Raji (cell line): ENCODE measurements around the gene NHS.

Experiments used
- POLR2A ChIP-seq: IDR thresholded peaks from 2 replicates; pipeline ENCODE4 v1.6.1; 2011; ENCODE audit warnings: low read depth, low read length, control low read depth; ENCODE audit not compliant: insufficient read depth

Gene NHS

DNA sequence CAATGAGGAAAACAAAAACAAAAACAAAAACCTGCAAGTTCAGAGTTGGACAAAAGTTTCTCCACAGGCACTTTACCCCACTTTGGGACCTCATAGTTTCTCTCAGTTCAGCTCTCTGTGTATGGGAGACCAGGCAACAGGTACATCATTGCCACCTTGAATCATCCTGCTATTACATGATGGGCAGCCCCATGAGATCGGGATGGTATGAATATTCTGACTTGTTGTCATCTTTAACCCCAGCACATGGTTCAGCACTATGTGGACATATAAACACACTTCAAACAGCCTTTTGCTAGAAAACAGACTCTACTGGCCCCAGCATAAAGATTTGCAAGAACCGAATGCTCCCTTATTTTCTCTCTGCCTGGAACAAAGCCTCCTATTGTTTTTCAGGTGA, 185.4 kb downstream of the NHS start:
- TF ChIP-seq POLR2A, result no peak

DNA sequence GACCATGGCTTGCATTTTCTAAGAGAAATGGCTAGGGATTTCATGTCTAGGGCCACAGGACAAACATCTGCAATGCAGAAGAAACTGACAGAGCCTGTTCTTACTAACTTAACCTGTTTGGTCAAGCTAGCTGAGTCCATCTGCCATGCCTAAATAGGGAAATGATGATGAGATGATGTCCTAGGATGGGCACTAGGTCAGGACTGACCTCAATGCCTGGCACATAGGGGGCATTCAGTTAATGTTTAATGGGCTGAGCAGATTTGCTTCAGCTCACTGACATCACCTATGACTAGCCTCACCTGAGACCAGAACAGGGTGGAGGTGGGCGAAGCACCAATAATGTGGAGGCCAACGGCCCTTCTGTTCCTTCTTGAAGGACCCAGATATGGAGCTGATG, 188.1 kb downstream of the NHS start:
- no peak for TF ChIP-seq POLR2A

DNA sequence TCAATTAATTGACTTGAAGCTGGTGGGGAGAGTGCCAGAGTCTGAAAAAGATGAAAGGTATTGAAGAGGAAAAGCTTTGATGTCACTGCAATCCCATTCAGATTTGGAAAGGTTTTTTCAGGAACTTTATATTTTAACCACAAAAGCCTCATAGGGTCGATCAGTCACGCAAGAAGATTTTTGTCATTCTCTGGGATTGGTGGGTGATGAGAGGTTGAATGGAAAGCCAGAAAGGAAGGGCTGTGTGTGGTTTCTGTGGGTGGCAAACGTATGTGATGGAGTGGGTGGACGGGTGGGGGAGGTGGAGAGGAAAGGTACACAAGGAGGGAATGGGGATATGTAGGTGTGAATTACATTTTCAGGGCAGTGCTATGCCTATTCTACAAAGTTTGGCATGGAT, 188.5 kb downstream of the NHS start:
- no peak for TF ChIP-seq POLR2A

DNA sequence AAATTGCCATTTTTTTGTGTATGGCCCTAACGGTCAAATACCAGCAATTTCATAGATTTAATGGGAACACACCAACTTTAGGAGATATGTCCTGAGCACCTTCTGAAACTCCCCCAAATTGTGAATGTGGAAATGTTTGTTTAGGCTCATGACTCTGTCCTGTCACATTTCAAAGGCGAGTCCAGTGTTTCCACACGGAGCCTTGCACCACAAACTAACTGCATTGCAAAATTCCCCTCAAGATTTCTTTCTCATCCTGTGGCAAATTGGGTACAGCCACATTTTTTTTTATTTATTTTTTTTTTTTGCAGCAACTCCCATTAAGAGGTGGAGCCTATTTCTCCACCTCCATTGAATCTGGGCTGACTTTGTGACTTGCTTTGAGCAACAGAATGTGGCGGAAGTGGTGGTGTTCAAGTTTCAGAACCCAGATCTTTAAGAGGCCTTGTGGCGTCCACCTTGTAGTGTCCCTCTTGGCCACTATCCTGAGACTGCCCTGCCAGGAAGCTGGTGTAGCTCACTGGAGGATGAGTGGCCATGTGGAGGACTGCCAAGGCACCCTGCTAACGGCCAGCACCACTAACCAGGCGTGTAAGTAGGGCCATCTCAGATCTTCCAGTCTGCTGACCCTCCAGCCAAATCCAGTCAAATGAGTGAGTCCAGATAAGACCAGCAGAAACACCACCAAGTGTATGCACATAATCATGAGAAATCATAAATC, 189.8 kb downstream of the NHS start:
- no peak for TF ChIP-seq POLR2A

DNA sequence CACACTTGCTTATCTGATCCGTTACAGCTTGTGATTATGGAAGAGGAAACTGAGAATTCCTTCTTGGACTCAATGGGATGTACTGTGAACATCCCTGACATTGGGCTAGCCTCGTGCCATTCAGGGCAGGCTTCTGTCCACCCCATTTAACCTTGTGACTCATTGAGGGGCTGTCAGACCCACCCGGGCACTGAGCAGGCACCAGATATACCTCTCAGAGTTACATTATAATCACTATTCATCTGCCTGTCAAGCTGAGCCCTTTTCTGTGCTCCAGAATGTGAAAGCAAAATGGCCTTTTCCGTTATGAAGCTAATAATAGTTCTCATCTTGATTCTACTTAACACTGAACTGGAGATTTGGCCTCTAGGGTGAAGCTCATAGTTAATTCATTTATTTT, 191.7 kb downstream of the NHS start:
- no peak for TF ChIP-seq POLR2A

DNA sequence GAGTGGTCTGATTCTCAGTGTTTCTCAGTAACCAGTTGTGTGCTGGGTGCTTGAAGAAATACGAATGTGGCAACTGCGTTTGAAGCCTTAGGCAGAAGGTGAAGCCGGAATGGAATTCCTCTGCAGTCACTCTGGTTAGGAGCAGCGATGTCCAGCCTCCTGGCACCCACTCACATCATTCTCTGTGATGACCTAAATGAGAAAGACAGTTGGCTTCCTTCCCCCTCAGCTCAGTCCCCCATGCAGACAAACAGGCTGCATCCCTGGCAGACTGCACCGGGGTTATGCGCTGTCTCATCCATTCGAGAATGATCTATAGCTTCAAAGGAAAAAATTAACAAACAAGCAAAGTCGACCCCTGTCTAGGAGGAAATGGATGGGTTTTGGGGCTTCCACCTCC, 192.2 kb downstream of the NHS start:
- TF ChIP-seq POLR2A, result no peak

DNA sequence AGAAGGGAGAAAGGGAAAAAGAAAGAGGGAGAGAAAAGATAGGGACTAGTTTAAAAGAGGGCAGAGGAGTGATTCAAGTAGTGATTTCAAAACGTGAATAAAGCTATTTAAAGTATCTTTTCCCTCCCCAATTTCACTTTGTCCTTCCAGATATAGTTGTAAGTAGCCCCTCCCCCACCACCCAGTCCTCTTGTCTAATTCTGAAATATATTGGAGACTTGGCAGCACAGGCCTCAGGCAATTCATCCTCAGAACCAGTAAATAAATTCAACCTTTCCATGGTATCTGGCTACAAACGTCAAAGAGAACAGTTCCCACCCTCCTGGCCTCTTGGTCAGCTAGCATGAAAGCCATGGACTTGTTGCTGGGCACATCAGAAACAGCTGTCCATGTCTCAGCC, 192.8 kb downstream of the NHS start:
- TF ChIP-seq POLR2A, result no peak

DNA sequence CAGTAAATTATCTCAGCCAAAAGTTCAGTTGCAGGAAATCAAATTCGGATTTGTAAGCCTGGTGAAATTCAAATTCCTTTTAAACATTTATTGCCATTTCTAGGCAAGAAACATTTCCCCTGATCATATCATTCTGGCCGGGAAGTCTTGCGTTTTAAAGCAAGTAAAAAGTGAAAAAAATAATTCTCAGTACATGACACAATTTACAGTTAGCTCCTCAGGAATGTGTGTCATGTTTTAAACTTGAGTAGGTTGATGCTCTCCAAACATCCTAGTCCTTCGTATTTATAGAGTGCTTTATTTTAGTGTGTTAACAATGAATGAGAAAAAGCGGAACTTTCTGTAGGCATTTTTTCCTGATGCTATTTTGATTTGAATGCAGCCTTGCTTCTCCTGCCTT, 204.0 kb downstream of the NHS start:
- TF ChIP-seq POLR2A, result no peak

DNA sequence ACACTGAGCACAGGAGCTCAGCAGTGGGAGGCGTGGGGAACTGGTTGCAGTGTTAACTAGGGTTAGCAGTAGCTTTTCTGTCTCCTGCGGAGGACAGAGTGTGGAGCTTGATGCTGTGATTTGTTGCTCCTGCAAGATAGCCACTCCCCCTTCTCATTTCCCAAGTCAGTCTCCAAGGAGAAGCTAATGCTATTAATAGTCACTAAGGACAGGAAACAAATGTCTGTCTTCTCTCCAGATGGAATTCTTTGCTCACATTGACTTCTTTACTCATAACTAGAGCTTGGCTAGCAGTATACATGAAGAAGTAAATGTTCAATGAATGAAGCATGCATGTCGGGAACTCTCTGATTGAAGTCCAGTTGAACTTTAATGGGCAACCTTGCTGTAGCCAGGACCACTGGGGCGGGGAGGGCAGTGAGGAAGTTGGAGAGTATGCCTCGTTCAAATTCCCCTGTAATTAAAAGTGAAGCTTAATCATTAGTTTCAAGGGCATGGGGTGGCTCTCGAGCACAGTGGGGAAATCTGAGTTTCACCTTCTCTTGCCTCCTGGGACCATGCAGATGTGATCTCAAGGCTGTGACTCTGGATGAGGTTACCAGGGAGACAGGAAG, 205.6 kb downstream of the NHS start:
- no peak for TF ChIP-seq POLR2A

DNA sequence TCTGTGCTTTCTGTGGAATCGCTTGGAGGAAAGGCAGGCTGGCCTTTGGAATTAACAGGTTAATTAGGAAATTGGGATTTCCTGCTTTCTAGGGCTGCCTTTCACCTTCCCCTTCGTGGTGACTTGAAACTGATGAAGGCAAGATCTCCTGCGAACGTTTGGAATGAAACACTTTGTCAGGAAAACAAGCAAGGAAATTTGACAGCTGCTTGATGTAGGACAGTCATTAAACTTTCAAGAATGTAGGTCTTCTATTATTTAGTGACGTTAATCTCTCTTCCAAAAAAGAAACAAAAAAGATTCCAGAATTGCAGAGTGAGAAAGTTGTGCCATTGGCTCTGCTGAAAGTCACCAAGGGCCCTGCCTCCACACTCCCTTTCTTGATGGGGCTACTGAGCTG, 206.6 kb downstream of the NHS start:
- no peak for TF ChIP-seq POLR2A

DNA sequence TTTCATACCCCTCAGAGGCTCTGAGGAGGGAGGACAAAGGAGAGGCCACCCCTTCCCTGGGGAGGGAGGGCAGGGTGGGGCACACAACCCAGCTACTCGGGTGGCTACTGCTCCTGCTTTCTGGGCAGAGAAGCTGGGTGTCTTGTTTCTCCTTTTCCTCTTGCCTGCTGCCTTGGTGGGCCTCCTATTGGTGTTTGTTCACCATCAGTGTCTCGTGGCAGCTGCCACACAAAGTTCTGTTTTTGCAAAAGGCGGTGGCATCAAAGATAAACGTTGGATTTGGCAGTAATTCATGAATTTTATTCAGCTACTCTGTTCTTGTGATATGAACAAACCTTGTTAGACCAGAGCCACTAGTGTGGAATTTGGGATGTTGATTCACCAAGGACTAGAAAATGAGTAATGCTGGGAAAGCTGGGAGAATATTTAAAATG, 209.3 kb downstream of the NHS start:
- TF ChIP-seq POLR2A, result no peak

DNA sequence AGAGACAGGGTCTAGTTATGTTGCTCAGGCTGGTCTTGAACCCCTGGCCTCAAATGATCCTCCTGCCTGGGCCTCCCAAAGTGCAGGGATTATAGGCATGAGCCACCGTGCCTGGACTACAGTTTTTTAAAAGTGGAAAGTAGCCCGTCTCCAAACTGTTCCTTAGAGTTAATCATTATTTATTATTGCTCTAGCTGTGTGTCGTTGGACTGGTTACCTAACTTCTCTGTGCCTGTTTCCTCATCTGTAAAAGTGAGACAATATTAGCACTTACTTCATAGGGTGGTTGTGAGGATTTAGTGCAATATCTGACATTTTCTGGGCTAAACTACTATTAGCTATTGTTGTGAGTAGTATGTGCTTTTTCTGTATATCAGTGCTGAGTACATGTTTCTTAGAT, 210.0 kb downstream of the NHS start:
- TF ChIP-seq POLR2A, result no peak

DNA sequence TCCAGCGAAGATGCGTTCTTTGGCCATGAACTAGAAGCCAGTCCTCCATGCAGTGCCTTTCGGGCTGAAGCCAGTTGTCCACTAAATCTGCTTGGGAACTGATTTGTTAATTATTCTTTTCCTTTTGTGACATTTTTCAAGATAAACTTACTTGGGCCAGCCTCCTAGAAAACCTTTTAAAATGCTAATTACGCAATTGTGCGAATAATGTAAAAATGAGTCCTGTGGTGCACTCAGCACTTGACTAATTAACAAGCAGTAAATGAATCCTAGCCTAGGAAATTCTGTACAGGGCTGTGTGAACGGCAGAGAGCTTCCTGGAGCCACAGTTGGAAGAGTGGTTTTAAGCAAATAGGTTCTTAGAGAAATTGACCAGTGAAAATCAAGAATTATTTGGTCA, 212.4 kb downstream of the NHS start:
- TF ChIP-seq POLR2A, result no peak

DNA sequence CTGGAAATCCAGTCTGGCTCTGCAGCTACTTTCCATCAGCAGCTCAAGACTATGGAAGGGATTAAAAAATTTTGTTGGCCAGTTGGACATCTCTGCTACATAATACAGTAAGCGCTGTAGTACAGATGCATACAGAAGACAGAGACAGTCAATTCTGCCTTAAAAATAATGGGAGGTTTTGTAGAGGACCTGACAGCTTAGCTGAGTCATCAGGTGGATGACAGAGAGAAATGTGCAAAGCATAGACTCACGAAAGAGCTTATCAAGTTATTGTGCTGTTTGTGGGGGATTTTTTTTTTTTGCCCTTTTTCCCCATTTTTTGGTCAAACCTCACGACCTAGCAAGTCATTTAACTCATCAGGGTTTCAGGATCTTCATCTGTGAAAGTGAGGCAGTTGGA, 213.3 kb downstream of the NHS start:
- TF ChIP-seq POLR2A, result no peak

DNA sequence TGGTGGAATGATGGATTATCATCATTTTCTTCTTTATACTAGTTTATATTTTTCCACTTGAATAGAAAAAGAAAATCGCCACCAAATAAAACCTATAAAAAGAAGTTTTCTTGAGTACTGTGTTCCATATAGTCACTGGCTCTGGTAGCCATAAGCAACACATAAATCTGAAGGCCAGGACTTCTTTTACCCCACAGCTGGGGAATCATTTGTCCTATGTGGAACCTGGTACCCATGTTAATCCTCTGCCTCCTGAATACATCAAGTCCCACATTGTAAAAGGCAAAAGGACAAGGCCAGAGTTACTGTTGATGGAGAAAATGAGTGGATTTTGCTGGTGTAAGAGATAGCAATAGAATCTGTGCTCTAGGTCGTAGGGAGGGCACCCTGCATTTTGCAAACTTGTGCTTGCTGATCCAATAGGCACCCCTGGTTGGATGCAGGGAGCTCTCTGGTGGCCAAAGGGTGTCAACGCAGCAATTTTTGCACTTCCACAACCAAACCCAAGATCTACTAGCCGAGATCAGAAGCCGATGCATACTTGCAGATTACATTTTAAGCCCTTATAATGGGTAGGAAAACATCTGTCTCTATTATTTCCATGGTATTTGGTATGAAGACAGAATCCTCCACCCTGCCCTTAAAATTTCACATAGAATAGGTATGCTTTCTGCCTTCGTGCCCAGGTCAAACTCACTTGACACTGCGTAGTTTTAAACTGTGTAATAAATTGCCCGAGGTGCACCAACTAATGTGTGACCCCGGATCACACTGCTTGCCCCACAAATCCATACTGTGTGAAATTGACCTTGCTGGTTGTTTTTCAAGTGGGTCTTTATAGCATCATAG, 216.1 kb downstream of the NHS start:
- no peak for TF ChIP-seq POLR2A

DNA sequence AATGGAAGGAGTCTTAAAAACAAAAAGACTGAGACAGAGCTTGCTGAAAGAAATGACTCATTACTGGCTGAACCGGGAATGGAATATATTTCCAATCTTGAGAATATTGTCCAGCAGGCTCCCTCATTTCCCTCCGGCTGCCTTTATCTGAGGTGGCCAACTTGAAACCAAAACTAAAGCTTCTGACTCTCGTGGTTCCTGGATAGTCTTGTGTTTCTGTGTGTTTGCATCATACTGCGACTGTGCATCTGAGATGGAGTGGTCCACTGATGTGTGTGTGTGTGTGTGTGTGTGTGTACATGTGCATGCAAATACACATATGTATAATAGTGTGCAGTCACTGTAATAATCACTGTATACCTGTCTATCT, 216.7 kb downstream of the NHS start:
- no peak for TF ChIP-seq POLR2A
